Measurements from ENCODE around the gene FANK1.
"Not testable (repeated sequence)": the region's sequence is repeated elsewhere in the genome, so short reads cannot be mapped to it uniquely, and the experiment has no call there.

GRCh38 chr10:125896088-125896934 is at the start of gene FANK1:
- not testable (repeated sequence) for TF ChIP-seq GATA2, GATA3 (IDR thresholded peaks at IDR 0.05; ENCODE audit: low read depth, low read length)

All from SH-SY5Y (cell line).